Nephron progenitor cell (in vitro differentiated cells): Measurements from ENCODE around the gene ATP6V0E1.

Experiments
- DNase-seq: peaks from one replicate; pipeline ENCODE4 v3.0.0; 2021
- H3K27ac Mint-ChIP-seq: 2 replicates; pipeline ENCODE4 v1.8.0; 2021; ENCODE audit warnings: mild to moderate bottlenecking, moderate library complexity, mixed read lengths
- H3K27me3 Mint-ChIP-seq: 2 replicates; pipeline ENCODE4 v1.8.0; 2021; ENCODE audit warnings: mild to moderate bottlenecking, low read depth, mixed read lengths; ENCODE audit not compliant: poor library complexity
- H3K36me3 Mint-ChIP-seq: 2 replicates; pipeline ENCODE4 v1.8.0; 2021; ENCODE audit warnings: low read depth, mixed read lengths
- H3K4me1 Mint-ChIP-seq: 2 replicates; pipeline ENCODE4 v1.8.0; 2021; ENCODE audit warnings: mixed read lengths
- H3K4me3 Mint-ChIP-seq: 2 replicates; pipeline ENCODE4 v1.8.0; 2021; ENCODE audit warnings: mild to moderate bottlenecking, moderate library complexity, mixed read lengths
- H3K9me3 Mint-ChIP-seq: 2 replicates; pipeline ENCODE4 v1.8.0; 2021; ENCODE audit warnings: mild to moderate bottlenecking, moderate library complexity, mixed read lengths
- CTCF ChIP-seq: fragments of 200-600 bp; sonication (generic); IDR thresholded peaks from 2 replicates; pipeline ENCODE4 v1.5.0; 2021; ENCODE audit warnings: antibody characterized with exemption

Gene ATP6V0E1

GRCh38 chr5:172971482-172971881, 12.1 kb upstream of the ATP6V0E1 start:
- H3K4me3 Mint-ChIP-seq: no peak overlapping the region
- no peak overlapping the region for H3K27ac Mint-ChIP-seq
- no peak for DNase-seq
- peaks cover 22% of the 10 kb centered on the region for H3K27me3 Mint-ChIP-seq
- peaks cover 5% of the 10 kb centered on the region for H3K4me1 Mint-ChIP-seq
- H3K9me3 Mint-ChIP-seq: no peaks in the 10 kb centered on the region
- no peak for TF ChIP-seq CTCF
- peaks cover 17% of the 10 kb centered on the region for H3K36me3 Mint-ChIP-seq

GRCh38 chr5:172972552-172972951, 11.0 kb upstream of the ATP6V0E1 start:
- peaks cover 17% of the 10 kb centered on the region for H3K36me3 Mint-ChIP-seq

GRCh38 chr5:172973127-172973916, 10.2 kb upstream of the ATP6V0E1 start:
- H3K4me1 Mint-ChIP-seq: peaks cover 5% of the 10 kb centered on the region
- H3K4me3 Mint-ChIP-seq: no peak overlapping the region
- no peak overlapping the region for H3K27ac Mint-ChIP-seq
- no peaks in the 10 kb centered on the region for H3K9me3 Mint-ChIP-seq
- no peak for DNase-seq
- peaks cover 17% of the 10 kb centered on the region for H3K36me3 Mint-ChIP-seq
- no peak for TF ChIP-seq CTCF
- peaks cover 32% of the 10 kb centered on the region for H3K27me3 Mint-ChIP-seq

More at GRCh38 chr5:172972552-172972951, 11.0 kb upstream of the ATP6V0E1 start:
- peaks cover 5% of the 10 kb centered on the region for H3K4me1 Mint-ChIP-seq
- H3K4me3 Mint-ChIP-seq: no peak overlapping the region
- peak; percentile 21 for DNase-seq
- H3K27me3 Mint-ChIP-seq: peaks cover 25% of the 10 kb centered on the region
- TF ChIP-seq CTCF: no peak
- H3K27ac Mint-ChIP-seq: no peak overlapping the region
- H3K9me3 Mint-ChIP-seq: no peaks in the 10 kb centered on the region

- peaks cover 16% of the 10 kb centered on the region for H3K36me3 Mint-ChIP-seq
- H3K9me3 Mint-ChIP-seq: no peaks in the 10 kb centered on the region
- peaks cover 5% of the 10 kb centered on the region for H3K4me1 Mint-ChIP-seq
- no peak overlapping the region for H3K27ac Mint-ChIP-seq
- H3K27me3 Mint-ChIP-seq: peaks cover 38% of the 10 kb centered on the region
- H3K4me3 Mint-ChIP-seq: no peak overlapping the region
- TF ChIP-seq CTCF: no peak
- DNase-seq: no peak
Observed at GRCh38 chr5:172973931-172974330, 9.6 kb upstream of the ATP6V0E1 start.

- no peak for DNase-seq
- Mint-ChIP-seq H3K27ac (no peak overlapping the region), H3K4me1 (peaks cover 5% of the 10 kb centered on the region), H3K27me3 (peaks cover 46% of the 10 kb centered on the region), H3K4me3 (no peak overlapping the region), H3K36me3 (peaks cover 6% of the 10 kb centered on the region), H3K9me3 (no peaks in the 10 kb centered on the region)
- no peak for TF ChIP-seq CTCF
Observed at GRCh38 chr5:172975289-172975688, 8.3 kb upstream of the ATP6V0E1 start.

GRCh38 chr5:172979778-172980177, 3.8 kb upstream of the ATP6V0E1 start:
- Mint-ChIP-seq H3K9me3 (no peaks in the 10 kb centered on the region), H3K27ac (no peak overlapping the region), H3K4me3 (no peak overlapping the region), H3K36me3 (no peaks in the 10 kb centered on the region), H3K27me3 (peaks cover 49% of the 10 kb centered on the region), H3K4me1 (peaks cover 16% of the 10 kb centered on the region)
- TF ChIP-seq CTCF: no peak
- DNase-seq: no peak
